Nephron (organoid): ENCODE measurements around the gene RGS12.

Experiments
- H3K27ac Mint-ChIP-seq, 3 experiments: 2 replicates each; pipeline ENCODE4 v1.8.0; 2020; ENCODE audit warnings: mixed read lengths in 3 of 3, mild to moderate bottlenecking in 2 of 3, moderate library complexity in 1 of 3
- H3K27me3 Mint-ChIP-seq: 2 replicates; pipeline ENCODE4 v1.8.0; 2021; ENCODE audit warnings: low read depth, mild to moderate bottlenecking, moderate library complexity, mixed read lengths
- H3K36me3 Mint-ChIP-seq: 2 replicates; pipeline ENCODE4 v1.8.0; 2020; ENCODE audit warnings: low read depth, mixed read lengths
- H3K4me1 Mint-ChIP-seq: 2 replicates; pipeline ENCODE4 v1.8.0; 2020; ENCODE audit warnings: mixed read lengths
- H3K4me3 Mint-ChIP-seq, 3 experiments: 2 replicates each; pipeline ENCODE4 v1.8.0; 2020; ENCODE audit warnings: mild to moderate bottlenecking in 3 of 3, mixed read lengths in 3 of 3, moderate library complexity in 2 of 3
- H3K9me3 Mint-ChIP-seq: 2 replicates; pipeline ENCODE4 v1.8.0; 2020; ENCODE audit warnings: mixed read lengths
- CTCF ChIP-seq, 3 experiments: fragments of 200-600 bp; sonication (generic); IDR thresholded peaks; one replicate each; pipeline ENCODE4 v1.5.0; 2021; ENCODE audit warnings: antibody characterized with exemption in 3 of 3; ENCODE audit not compliant: unreplicated experiment in 3 of 3

Gene RGS12

GRCh38 chr4:3263876-3264193, 29.0 kb upstream of the RGS12 start:
- no peak overlapping the region for H3K4me3 Mint-ChIP-seq
- no peaks in the 10 kb centered on the region for H3K9me3 Mint-ChIP-seq
- H3K4me1 Mint-ChIP-seq: no peaks in the 10 kb centered on the region
- no peak overlapping the region for H3K27ac Mint-ChIP-seq
- peaks cover 4% of the 10 kb centered on the region for H3K27me3 Mint-ChIP-seq
- no peak for TF ChIP-seq CTCF (IDR thresholded peaks at IDR 0.05; ENCODE audit: unreplicated experiment in 3 of 3)
- H3K36me3 Mint-ChIP-seq: no peaks in the 10 kb centered on the region

- Mint-ChIP-seq H3K9me3 (no peaks in the 10 kb centered on the region), H3K4me3 (no peak overlapping the region), H3K27me3 (peaks cover 4% of the 10 kb centered on the region), H3K27ac (no peak overlapping the region), H3K4me1 (no peaks in the 10 kb centered on the region), H3K36me3 (no peaks in the 10 kb centered on the region)
- TF ChIP-seq CTCF (IDR thresholded peaks at IDR 0.05; ENCODE audit: unreplicated experiment in 3 of 3): no peak
Observed at GRCh38 chr4:3266076-3266475, 26.7 kb upstream of the RGS12 start.

- no peaks in the 10 kb centered on the region for H3K36me3 Mint-ChIP-seq
- no peak overlapping the region for H3K4me3 Mint-ChIP-seq
- H3K27ac Mint-ChIP-seq: no peak overlapping the region
- H3K9me3 Mint-ChIP-seq: no peaks in the 10 kb centered on the region
- TF ChIP-seq CTCF (IDR thresholded peaks at IDR 0.05; ENCODE audit: unreplicated experiment in 3 of 3): no peak
- H3K27me3 Mint-ChIP-seq: peaks cover 4% of the 10 kb centered on the region
- peaks cover 4% of the 10 kb centered on the region for H3K4me1 Mint-ChIP-seq
Observed at GRCh38 chr4:3267576-3268394, 25.0 kb upstream of the RGS12 start.

- H3K27ac Mint-ChIP-seq: no peak overlapping the region
- H3K27me3 Mint-ChIP-seq: peaks cover 4% of the 10 kb centered on the region
- TF ChIP-seq CTCF (IDR thresholded peaks at IDR 0.05; ENCODE audit: unreplicated experiment in 3 of 3): no peak
- no peaks in the 10 kb centered on the region for H3K36me3 Mint-ChIP-seq
- H3K4me3 Mint-ChIP-seq: no peak overlapping the region
- no peaks in the 10 kb centered on the region for H3K9me3 Mint-ChIP-seq
- peaks cover 4% of the 10 kb centered on the region for H3K4me1 Mint-ChIP-seq
Observed at GRCh38 chr4:3268395-3269104, 24.3 kb upstream of the RGS12 start.

- TF ChIP-seq CTCF (IDR thresholded peaks at IDR 0.05; ENCODE audit: unreplicated experiment in 3 of 3): no peak
- no peaks in the 10 kb centered on the region for H3K9me3 Mint-ChIP-seq
- H3K27ac Mint-ChIP-seq: no peak overlapping the region
- no peaks in the 10 kb centered on the region for H3K36me3 Mint-ChIP-seq
- H3K4me1 Mint-ChIP-seq: peaks cover 4% of the 10 kb centered on the region
- peaks cover 4% of the 10 kb centered on the region for H3K27me3 Mint-ChIP-seq
- no peak overlapping the region for H3K4me3 Mint-ChIP-seq
Observed at GRCh38 chr4:3269105-3269927, 23.5 kb upstream of the RGS12 start.
